ENCODE measurements around the gene SPIRE1. TPM values are rescaled to one million over a fixed set of nuclear protein-coding genes. Genes with fewer than 3 reads are reported as not detected.

Gene SPIRE1
- total RNA-seq, 4 donors from 2014 or later, result 4.7 to 49.5 (median 7.1) TPM

DNA sequence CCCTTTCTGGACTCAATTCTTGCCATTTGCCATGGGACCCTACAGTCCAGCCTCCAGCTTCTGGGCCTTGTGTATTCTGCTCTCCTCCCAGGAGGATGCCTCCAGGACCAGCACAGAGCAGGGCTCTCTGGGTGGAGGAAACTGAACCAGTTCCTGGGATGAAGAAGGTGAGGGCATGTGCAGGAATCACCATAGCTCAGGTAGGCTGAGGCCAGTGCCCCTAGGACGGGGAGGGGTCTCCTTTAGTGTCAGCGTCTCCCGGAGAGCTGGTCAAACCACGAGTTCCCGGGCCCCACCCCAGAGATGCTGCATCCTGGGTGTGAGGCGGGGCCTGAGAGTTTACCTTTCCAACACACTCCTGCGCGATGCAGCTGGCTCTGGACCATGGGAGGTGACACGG, 256.0 kb downstream of the SPIRE1 start:
- TF ChIP-seq CTCF (IDR thresholded peaks at IDR 0.05) (no peak), POLR2A (IDR thresholded peaks at IDR 0.05) (no peak)
- Histone ChIP-seq H3K27ac (no peak overlapping the region), H3K36me3 (no peaks in the 10 kb centered on the region), H3K4me1 (peaks cover 0 to 6% (median 2%) of the 10 kb centered on the region in 4 donors), H3K4me3 (no peak overlapping the region), H3K27me3 (no peaks in the 10 kb centered on the region), H3K9me3 (no peaks in the 10 kb centered on the region)
- DNase-seq, result no peak

- Histone ChIP-seq H3K36me3 (no peaks in the 10 kb centered on the region), H3K4me1 (peaks cover 0 to 3% (median 0%) of the 10 kb centered on the region in 4 donors), H3K27ac (no peak overlapping the region), H3K27me3 (no peaks in the 10 kb centered on the region), H3K9me3 (no peaks in the 10 kb centered on the region), H3K4me3 (no peak overlapping the region)
- DNase-seq, result no peak
- TF ChIP-seq CTCF (IDR thresholded peaks at IDR 0.05) (no peak), POLR2A (IDR thresholded peaks at IDR 0.05) (no peak)
These were observed 258.7 kb downstream of the SPIRE1 start for GRCh38 chr18:12399231-12399630.

GRCh38 chr18:12398625-12399024, 259.3 kb downstream of the SPIRE1 start:
- no peaks in the 10 kb centered on the region for H3K27me3 ChIP-seq
- TF ChIP-seq POLR2A (IDR thresholded peaks at IDR 0.05) (no peak), CTCF (IDR thresholded peaks at IDR 0.05) (no peak)
- no peak for DNase-seq
- no peaks in the 10 kb centered on the region for H3K36me3 ChIP-seq
- no peak overlapping the region for H3K4me3 ChIP-seq
- H3K4me1 ChIP-seq, result peaks cover 0 to 6% (median 0%) of the 10 kb centered on the region in 4 donors
- no peaks in the 10 kb centered on the region for H3K9me3 ChIP-seq
- H3K27ac ChIP-seq, result no peak overlapping the region

GRCh38 chr18:12397793-12398192, 260.1 kb downstream of the SPIRE1 start:
- H3K9me3 ChIP-seq, result no peaks in the 10 kb centered on the region
- H3K27ac ChIP-seq, result no peak overlapping the region
- H3K27me3 ChIP-seq, result no peaks in the 10 kb centered on the region
- no peak for DNase-seq
- H3K4me3 ChIP-seq, result no peak overlapping the region
- peaks cover 0 to 6% (median 0%) of the 10 kb centered on the region in 4 donors for H3K4me1 ChIP-seq
- no peaks in the 10 kb centered on the region for H3K36me3 ChIP-seq
- TF ChIP-seq POLR2A (IDR thresholded peaks at IDR 0.05) (no peak), CTCF (IDR thresholded peaks at IDR 0.05) (no peak)

- no peak for TF ChIP-seq CTCF (IDR thresholded peaks at IDR 0.05)
- no peak for TF ChIP-seq POLR2A (IDR thresholded peaks at IDR 0.05)
- peaks cover 0 to 6% (median 0%) of the 10 kb centered on the region in 4 donors for H3K4me1 ChIP-seq
- H3K27me3 ChIP-seq, result no peaks in the 10 kb centered on the region
- no peak overlapping the region for H3K4me3 ChIP-seq
- DNase-seq, result no peak
- no peaks in the 10 kb centered on the region for H3K36me3 ChIP-seq
- H3K9me3 ChIP-seq, result no peaks in the 10 kb centered on the region
- no peak overlapping the region for H3K27ac ChIP-seq
These were observed 260.7 kb downstream of the SPIRE1 start for GRCh38 chr18:12397254-12397653.

Small RNAs within 50 kb of the gene (small RNA-seq; reads per million reads assigned to genes)
- 0 reads per million in 2 donors for gene RNU7-129P

Other genes starting within 250 kb of the SPIRE1 start
- 10 to 100 TPM; 11.5 to 28.2 (median 15.5) TPM for gene CEP76, start 44.6 kb upstream of the SPIRE1 start, total RNA-seq
- 10 to 100 TPM; 49.2 to 55.3 (median 51.2) TPM for gene PSMG2, start 44.9 kb upstream of the SPIRE1 start, total RNA-seq
- gene PTPN2, start 226.1 kb upstream of the SPIRE1 start, total RNA-seq, result 10 to 100 TPM; 28.9 to 43.7 (median 29.3) TPM

Measured in Peyer's patch (tissue), 4 donors.